Sigmoid colon (tissue), 7 donors: ENCODE data around the gene CXCL3. TPM values are rescaled to one million over a fixed set of nuclear protein-coding genes. Genes with fewer than 3 reads are reported as not detected.
"Not testable (repeated sequence)": the region's sequence is repeated elsewhere in the genome, so short reads cannot be mapped to it uniquely, and the experiment has no call there.

Experiments used
- DNase-seq: peaks from one replicate; pipeline ENCODE4 v3.0.0-alpha.2; 2019
- H3K27ac ChIP-seq, 4 donors: fragments of 200-600 bp; sonication (generic); one replicate each; pipeline ENCODE4 v1.5.1; 2016 to 2019; ENCODE audit warnings: mild to moderate bottlenecking in 1 of 4
- H3K27me3 ChIP-seq, 3 donors: fragments of 200-600 bp; sonication (generic); one replicate each; pipeline ENCODE4 v1.5.1; 2019; ENCODE audit warnings: mild to moderate bottlenecking in 1 of 3
- H3K36me3 ChIP-seq, 4 donors: fragments of 200-600 bp; sonication (generic); one replicate each; pipeline ENCODE4 v1.5.1; 2016 to 2019
- H3K4me1 ChIP-seq, 4 donors: fragments of 200-600 bp; sonication (generic); one replicate each; pipeline ENCODE4 v1.5.1; 2017 to 2019
- H3K4me3 ChIP-seq, 4 donors: fragments of 200-600 bp; sonication (generic); one replicate each; pipeline ENCODE4 v1.5.1; 2017 to 2019; ENCODE audit warnings: mild to moderate bottlenecking in 2 of 4, moderate library complexity in 1 of 4
- H3K9me3 ChIP-seq, 4 donors: fragments of 200-600 bp in 3 of 4; sonication (generic) in 3 of 4; one replicate each; pipeline versions ENCODE4 v1.5.1 to v1.6.1; 2013 to 2019
- EP300 ChIP-seq, 4 donors: sonication (generic); formaldehyde crosslinking; IDR thresholded peaks; one replicate each; pipeline ENCODE4 v1.6.1; 2017; ENCODE audit warnings: antibody characterized with exemption in 4 of 4
- POLR2A ChIP-seq, 2 donors: fragments of 450-650 bp; IDR thresholded peaks; one replicate each; pipeline ENCODE4 v1.6.1; 2016; ENCODE audit warnings: antibody characterized with exemption in 2 of 2, mild to moderate bottlenecking in 2 of 2, moderate library complexity in 2 of 2
- POLR2AphosphoS5 ChIP-seq, 4 donors: sonication (generic); formaldehyde crosslinking; IDR thresholded peaks; one replicate each; pipeline ENCODE4 v1.6.1; 2017; ENCODE audit warnings: antibody characterized with exemption in 4 of 4
- WGBS, 2 donors: extraction: QIAGEN DNeasy Blood & Tissue Kit; methylation state at CpG; one replicate each; pipeline ENCODE4 v1.1.7; 2013; 5-methylcytosine and 5-hydroxymethylcytosine counted together
- intact Hi-C: fragments of 100-400 bp; cut with DNase I; formaldehyde crosslinking; loops from one replicate; pipeline ENCODE4 v1.15.1; 2023
- polyA plus RNA-seq, 3 donors: library from polyadenylated mRNA; stranded (reverse); fragments of 200-250 nt; gene quantifications; one replicate each; pipeline ENCODE4 v1.2.3, GENCODE V29; 2013
- total RNA-seq, 4 donors: library from RNA; depleted of rRNA; stranded (reverse); fragments of >200 nt; gene quantifications; one replicate each; pipeline ENCODE4 v1.1.0, GENCODE V29; 2016
- TF ChIP-seq, protein P1 (sequence below), 4 experiments: fragments of 450-650 bp in 3 of 4; fragments of 200-600 bp in 1 of 4; IDR thresholded peaks; one replicate each; pipeline ENCODE4 v1.5.1; 2016 to 2019; ENCODE audit warnings: antibody characterized with exemption in 4 of 4, mild to moderate bottlenecking in 3 of 4, moderate library complexity in 2 of 4
- donor health status: healthy with polysubstance abuse.
- donor health status: Bipolar disorder and iron deficiency.
- donor health status: healthy.

The CXCL3 gene
- total and polyA plus RNA-seq, 7 donors, result 2.4 to 82.2 (median 4.1) TPM; not detected in 3

DNA sequence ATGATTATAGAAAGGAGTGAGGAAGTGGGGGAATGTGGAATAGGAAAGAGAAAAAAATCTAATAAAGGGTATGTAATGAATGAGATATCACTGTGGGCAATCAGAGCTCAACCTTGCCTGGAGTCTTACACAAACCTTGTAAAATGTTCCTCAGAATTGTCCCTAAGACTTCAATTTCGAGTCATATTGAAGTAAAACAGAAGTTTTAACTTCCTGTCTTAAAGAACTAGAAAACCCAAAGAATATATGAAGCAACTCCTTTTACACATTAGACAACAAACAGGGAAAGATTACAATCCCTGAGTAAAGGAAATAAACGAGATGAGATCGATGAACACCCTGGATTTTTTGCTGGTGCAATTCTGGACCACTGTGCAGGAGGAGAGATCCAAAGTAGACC, 42.5 kb upstream of the CXCL3 start:
- H3K4me1 ChIP-seq, result no peaks in the 10 kb centered on the region
- TF ChIP-seq EP300 (IDR thresholded peaks at IDR 0.05) (no peak), POLR2A (IDR thresholded peaks at IDR 0.05) (no peak), POLR2AphosphoS5 (IDR thresholded peaks at IDR 0.05) (no peak)
- TF ChIP-seq, protein P1, sequence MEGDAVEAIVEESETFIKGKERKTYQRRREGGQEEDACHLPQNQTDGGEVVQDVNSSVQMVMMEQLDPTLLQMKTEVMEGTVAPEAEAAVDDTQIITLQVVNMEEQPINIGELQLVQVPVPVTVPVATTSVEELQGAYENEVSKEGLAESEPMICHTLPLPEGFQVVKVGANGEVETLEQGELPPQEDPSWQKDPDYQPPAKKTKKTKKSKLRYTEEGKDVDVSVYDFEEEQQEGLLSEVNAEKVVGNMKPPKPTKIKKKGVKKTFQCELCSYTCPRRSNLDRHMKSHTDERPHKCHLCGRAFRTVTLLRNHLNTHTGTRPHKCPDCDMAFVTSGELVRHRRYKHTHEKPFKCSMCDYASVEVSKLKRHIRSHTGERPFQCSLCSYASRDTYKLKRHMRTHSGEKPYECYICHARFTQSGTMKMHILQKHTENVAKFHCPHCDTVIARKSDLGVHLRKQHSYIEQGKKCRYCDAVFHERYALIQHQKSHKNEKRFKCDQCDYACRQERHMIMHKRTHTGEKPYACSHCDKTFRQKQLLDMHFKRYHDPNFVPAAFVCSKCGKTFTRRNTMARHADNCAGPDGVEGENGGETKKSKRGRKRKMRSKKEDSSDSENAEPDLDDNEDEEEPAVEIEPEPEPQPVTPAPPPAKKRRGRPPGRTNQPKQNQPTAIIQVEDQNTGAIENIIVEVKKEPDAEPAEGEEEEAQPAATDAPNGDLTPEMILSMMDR (IDR thresholded peaks at IDR 0.05), result no peak
- H3K9me3 ChIP-seq, result no peaks in the 10 kb centered on the region
- DNase-seq, result no peak
- no peaks in the 10 kb centered on the region for H3K36me3 ChIP-seq
- H3K4me3 ChIP-seq, result no peak overlapping the region
- intact Hi-C loops, result no loop called here
- 79 to 86% methylated on average over 3 of the region's 3 CpGs for WGBS, 2 donors
- H3K27ac ChIP-seq, result no peak overlapping the region
- H3K27me3 ChIP-seq, result no peaks in the 10 kb centered on the region

DNA sequence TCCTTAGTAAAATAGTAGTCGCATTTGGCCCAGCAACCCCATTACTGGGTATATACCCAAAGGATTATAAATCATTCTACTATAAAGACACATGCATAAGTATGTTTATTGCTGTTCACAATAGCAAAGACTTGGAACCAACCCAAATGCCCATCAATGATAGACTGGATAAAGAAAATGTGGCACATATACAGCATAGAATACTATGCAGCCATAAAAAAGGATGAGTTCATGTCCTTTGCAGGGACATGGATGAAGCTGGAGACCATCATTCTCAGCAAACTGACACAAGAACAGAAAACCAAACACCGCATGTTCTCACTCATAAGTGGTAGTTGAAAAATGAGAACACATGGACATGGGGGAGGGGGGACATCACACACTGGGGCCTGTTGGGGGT, 41.9 kb upstream of the CXCL3 start:
- intact Hi-C loops, H3K4me3 ChIP-seq, H3K27me3 ChIP-seq, H3K4me1 ChIP-seq, H3K9me3 ChIP-seq, H3K27ac ChIP-seq, H3K36me3 ChIP-seq, DNase-seq: not testable (repeated sequence)
- WGBS, 2 donors, result 96 to 98% methylated on average over 2 of the region's 2 CpGs

DNA sequence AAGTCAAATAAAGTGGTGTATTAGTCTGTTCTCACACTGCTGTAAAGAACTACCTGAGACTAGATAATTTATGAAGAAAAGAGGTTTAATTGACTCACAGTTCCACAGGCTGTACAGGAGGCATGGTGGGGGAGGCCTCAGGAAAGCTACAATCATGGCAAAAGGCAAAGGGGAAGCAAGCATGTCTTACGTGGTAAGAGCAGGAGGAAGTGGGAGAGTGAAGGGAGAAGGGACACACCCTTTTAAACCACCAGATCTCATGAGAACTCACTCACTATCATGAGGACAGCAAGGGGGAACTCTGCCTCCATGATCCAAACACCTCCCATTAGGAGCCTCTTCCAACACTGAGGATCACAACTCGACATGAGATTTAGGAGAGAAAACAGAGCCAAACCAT, 40.5 kb upstream of the CXCL3 start:
- WGBS, 2 donors, result 55 to 59% methylated on average over 2 of the region's 2 CpGs
- H3K27me3 ChIP-seq, H3K36me3 ChIP-seq, H3K4me1 ChIP-seq, H3K27ac ChIP-seq, intact Hi-C loops, H3K4me3 ChIP-seq, H3K9me3 ChIP-seq, DNase-seq: not testable (repeated sequence)

DNA sequence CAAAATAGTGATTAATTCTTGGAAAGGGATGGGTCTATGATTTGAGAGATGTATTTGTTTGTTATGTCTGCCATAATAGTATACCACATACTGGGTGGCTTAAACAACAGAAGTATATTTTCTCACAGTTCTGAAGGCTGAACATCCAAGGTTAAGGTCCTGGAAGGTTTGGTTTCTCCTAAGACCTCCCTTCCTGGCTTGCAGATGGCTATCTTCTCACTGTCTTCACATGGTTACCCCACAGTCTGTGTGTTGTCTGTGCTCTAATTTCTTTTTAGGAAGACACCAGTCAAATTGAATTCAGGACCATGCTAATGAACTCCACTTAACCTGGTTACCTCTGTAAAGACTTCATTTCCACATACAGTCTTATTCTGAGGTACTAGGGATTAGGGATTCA, 34.9 kb upstream of the CXCL3 start:
- H3K27ac ChIP-seq, result no peak overlapping the region
- intact Hi-C loops, result no loop called here
- no peaks in the 10 kb centered on the region for H3K4me1 ChIP-seq
- DNase-seq, result no peak
- no peak for TF ChIP-seq POLR2AphosphoS5 (IDR thresholded peaks at IDR 0.05)
- TF ChIP-seq, protein P1 (IDR thresholded peaks at IDR 0.05), result no peak
- TF ChIP-seq EP300 (IDR thresholded peaks at IDR 0.05), result no peak
- no peak for TF ChIP-seq POLR2A (IDR thresholded peaks at IDR 0.05)
- H3K36me3 ChIP-seq, result no peaks in the 10 kb centered on the region
- no peaks in the 10 kb centered on the region for H3K9me3 ChIP-seq
- no peak overlapping the region for H3K4me3 ChIP-seq
- H3K27me3 ChIP-seq, result no peaks in the 10 kb centered on the region

DNA sequence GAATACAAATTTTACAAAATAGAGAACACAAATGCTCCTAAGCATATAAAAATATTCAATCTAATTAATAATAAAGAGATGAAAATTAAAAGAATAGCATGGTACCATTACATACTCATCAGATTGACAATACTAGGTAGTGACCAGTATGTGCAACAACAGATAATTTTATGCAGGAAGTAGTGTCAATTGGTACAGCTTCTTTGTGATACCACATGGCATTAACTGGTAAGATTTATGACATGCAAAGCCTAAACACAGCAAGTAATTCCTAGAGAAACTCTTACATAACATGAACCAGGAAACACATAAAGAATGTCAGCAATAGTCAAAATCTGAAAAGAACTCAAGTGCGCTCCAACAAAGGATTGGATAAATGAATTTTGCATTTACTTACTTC, 34.2 kb upstream of the CXCL3 start:
- no peaks in the 10 kb centered on the region for H3K4me1 ChIP-seq
- no peaks in the 10 kb centered on the region for H3K27me3 ChIP-seq
- H3K4me3 ChIP-seq, result no peak overlapping the region
- intact Hi-C loops, result no loop called here
- no peaks in the 10 kb centered on the region for H3K36me3 ChIP-seq
- H3K27ac ChIP-seq, result no peak overlapping the region
- no peaks in the 10 kb centered on the region for H3K9me3 ChIP-seq
- TF ChIP-seq EP300 (IDR thresholded peaks at IDR 0.05), result no peak
- TF ChIP-seq POLR2AphosphoS5 (IDR thresholded peaks at IDR 0.05), result no peak
- no peak for TF ChIP-seq POLR2A (IDR thresholded peaks at IDR 0.05)
- TF ChIP-seq, protein P1 (IDR thresholded peaks at IDR 0.05), result no peak
- DNase-seq, result no peak
- WGBS, 2 donors, result 96 to 99% methylated on average over 1 of the region's 1 CpG

DNA sequence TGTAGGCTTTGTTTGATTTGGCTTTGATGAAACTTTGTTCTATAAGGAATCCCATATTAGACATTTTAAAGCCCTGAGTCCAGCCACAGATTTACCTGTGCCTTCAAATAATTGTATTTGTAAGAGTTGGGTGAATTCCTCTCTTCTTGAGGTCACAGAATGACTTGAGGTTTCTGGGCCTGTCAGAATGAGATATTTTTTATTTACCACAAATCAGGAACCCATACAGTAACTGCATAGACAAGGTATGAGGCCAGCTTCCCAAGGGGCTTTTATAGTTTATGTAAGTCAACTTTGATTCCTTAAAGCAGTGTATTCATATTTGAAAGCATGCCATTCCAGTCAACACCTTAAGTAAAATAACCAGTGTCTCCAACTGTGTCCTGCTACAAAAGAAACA, 29.1 kb upstream of the CXCL3 start:
- Histone ChIP-seq H3K27me3 (no peaks in the 10 kb centered on the region), H3K4me3 (no peak overlapping the region), H3K36me3 (no peaks in the 10 kb centered on the region), H3K4me1 (no peaks in the 10 kb centered on the region), H3K9me3 (no peaks in the 10 kb centered on the region), H3K27ac (no peak overlapping the region)
- no peak for TF ChIP-seq POLR2A (IDR thresholded peaks at IDR 0.05)
- no peak for TF ChIP-seq EP300 (IDR thresholded peaks at IDR 0.05)
- TF ChIP-seq, protein P1 (IDR thresholded peaks at IDR 0.05), result no peak
- no peak for TF ChIP-seq POLR2AphosphoS5 (IDR thresholded peaks at IDR 0.05)
- intact Hi-C loops, result no loop called here
- DNase-seq, result no peak
